Measurements from ENCODE around the gene ST7L. TPM values are rescaled to one million over a fixed set of nuclear protein-coding genes. Genes with fewer than 3 reads are reported as not detected.
"Not testable (repeated sequence)": the region's sequence is repeated elsewhere in the genome, so short reads cannot be mapped to it uniquely, and the experiment has no call there.

The ST7L gene
- total RNA-seq, 1 donor from 2014 or later, result 17.9 TPM

DNA sequence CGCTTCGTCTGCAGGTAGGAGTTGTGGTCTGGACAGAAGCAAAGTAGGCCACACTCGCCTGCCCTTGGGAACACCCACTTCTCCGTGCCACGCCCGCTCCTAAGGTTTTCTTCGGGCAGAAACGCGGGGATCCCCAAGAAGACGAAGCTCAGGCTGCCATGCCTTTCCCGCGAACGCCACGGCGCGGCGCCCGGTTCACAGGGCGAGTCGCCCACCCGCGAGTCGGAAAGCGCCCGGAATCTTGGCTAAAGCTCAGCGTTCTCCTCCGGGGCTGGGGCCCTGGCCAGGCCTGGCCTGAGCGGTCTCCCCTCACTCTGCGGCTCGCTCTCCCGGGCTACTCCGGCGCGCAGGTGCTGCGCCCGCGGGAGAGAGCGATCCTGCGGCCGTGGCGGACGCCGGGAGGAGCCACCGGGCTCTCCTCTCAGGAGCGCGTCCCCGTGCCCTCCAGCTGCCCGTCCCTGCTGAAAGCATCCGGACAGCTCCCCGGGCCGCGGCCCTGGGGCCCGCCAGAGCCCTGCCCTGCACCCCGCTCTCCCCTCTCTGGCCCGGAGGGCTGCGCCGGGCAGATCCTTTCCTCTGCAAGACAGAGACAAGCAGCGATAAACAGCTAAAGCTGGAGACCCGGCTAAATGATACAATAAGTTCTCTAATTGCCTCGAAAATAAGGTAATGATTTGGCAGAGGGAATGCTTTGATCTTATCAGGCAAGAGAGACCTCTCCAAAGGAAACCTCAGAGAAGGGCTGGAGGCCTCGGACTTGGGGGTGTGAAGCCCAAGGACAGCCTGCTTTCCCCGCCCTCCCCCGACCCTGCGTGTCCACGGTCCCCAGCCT is 116.9 kb downstream of the ST7L start:
- DNase-seq (ENCODE audit: low spot score), result no peak

DNA sequence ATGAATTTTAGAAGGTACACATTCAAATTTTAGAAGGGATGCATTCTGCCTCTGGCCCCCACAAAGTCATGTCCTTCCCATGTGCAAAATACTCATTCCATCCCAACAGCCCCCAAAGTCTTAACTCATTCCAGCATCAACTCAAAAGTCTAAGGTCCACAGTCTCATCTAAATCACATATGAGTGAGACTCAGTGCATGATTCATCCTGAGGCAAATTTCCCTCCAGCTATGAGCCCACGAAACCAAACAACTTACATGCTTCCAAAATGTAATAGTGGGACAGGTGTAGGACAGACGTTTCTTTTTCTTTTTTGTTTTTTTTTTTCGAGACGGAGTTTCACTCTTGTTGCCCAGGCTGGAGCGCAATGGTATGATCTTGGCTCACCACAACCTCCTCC is 122.7 kb downstream of the ST7L start:
- DNase-seq (ENCODE audit: low spot score), result no peak

DNA sequence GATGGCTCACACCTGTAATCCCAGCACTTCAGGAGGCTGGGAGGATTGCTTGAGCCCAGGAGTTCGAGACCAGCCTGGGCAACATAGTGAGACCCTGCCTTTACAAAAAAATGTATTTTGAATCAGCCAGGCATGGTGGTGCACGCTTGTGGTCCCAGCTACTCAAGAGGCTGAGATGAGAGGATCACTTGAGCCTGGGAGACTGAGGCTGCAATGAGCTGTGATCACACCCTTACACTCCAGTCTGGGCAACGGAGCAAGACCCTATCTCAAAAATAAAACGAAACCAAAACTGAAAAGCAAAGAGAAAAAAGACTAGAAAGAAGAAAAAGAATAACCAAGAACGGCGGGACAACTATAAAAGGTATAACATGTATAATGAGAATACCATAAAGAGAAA is 125.6 kb downstream of the ST7L start:
- no peak for DNase-seq (ENCODE audit: low spot score)

DNA sequence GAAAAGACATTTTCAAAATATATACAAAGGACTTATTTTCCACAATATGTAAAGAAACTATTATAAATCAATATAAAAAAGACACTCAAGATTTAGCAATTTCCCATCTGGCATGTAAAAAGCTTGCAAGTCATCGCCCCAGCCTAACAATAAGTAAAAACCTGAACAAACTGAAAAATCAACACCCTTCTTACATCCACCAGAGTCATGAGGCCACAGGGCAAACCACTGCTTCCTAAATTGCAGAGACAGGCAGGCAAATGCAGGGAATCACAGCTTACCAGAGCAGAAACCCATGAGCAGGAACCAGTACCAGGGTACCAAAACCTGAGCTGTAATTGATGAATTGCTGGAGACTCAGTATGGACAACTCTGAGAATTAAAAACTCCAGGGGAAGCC is 126.9 kb downstream of the ST7L start:
- no peak for DNase-seq (ENCODE audit: low spot score)

DNA sequence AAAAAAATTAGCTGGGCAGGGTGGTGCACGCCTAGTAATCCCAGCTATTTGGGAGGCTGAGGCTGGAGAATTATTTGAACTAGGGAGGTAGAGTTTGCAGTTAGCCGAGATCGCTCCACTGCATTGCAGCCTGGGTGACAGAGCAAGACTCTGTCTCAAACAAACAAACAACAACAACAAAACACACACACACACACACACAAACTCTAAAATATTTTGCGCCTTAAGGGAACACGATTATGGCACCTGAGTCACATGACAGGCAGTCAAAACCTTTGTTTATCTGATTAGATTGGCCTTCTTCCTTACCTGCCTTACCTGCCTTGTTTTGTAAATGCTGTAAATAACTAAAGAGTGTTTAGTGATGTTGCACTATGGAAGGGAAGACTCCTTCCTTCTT is 130.8 kb downstream of the ST7L start:
- no peak for DNase-seq (ENCODE audit: low spot score)

DNA sequence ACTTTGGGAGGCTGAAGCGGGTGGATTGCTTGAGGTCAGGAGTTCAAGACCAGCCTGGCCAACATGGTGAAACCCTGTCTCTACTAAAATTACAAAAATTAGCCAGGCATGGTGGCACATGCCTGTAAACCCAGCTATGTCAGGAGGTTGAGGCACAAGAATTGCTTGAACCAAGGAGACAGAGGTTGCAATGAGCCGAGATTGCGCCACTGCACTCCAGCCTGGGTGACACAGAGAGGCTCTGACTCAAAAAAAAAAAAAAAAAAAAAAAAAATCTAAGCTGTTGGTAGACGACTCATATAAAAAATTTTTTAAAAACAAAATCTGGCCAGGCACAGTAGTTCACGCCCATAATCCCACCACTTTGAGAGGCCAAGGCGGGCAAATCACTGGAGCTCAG is 131.3 kb downstream of the ST7L start:
- not testable (repeated sequence) for DNase-seq (ENCODE audit: low spot score)

DNA sequence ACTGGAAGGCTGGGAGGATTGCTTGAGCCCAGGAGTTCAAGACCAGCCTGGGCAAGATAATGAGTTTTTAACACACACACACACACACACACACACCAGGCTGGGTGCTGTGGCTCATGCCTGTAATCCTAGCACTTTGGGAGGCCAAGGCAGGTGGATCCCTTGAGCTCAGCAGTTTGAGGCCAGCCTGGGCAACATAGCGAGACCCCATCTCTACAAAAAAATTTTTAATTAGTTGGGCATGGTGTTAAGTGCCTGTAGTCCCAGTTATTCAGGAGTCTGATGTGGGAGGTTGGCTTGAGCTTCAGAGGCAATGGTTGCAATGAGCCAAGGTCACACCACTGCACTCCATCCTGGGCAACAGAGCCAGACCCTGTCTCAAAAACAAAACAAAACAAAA is 132.9 kb downstream of the ST7L start:
- not testable (repeated sequence) for DNase-seq (ENCODE audit: low spot score)

DNA sequence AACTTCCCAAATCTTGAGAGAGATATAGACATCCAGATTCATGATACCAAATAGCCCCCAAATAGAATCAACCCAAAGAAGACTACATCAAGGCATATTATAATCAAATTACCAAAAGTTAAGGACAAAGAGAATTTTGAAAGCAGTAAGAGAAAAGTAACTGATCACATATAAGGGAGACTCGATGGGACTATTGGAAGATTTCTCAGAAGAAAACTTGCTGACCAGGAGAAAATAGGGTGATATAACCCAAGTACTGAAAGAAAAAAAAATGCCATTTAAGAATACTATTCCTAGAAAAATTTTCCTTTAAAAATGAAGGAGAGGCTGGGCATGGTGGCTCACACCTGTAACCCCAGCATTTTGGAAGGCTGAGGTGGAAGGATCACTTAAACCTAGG is 140.6 kb downstream of the ST7L start:
- no peak for DNase-seq (ENCODE audit: low spot score)

DNA sequence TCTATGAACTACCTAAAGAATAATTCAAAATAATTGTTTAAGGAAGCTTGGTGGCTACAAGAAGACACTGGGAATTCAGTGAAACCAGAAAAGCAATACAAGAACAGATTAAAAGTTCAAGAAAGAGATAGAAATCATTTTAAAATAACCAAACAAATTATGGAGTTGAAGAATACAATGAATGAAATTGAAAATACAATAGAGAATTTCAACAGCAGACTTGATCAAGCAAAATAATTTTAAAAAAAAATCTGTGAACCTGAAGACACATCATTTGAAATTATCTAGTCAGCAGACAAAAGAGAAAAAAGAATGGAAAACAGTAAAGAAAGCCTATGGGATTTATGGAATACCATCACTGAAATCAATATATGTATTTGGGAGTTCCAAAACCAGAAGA is 141.4 kb downstream of the ST7L start:
- DNase-seq (ENCODE audit: low spot score), result no peak

Other genes starting within 250 kb of the ST7L start
- gene CTTNBP2NL, start 222.9 kb downstream of the ST7L start, total RNA-seq, result 44.4 TPM
- gene WNT2B, start 110.2 kb downstream of the ST7L start, total RNA-seq, result 3.9 TPM
- 142 TPM for gene CAPZA1, start 691 bp upstream of the ST7L start, total RNA-seq
- 38.0 TPM for gene MOV10, start 55.5 kb upstream of the ST7L start, total RNA-seq
- gene RHOC, start 88.0 kb upstream of the ST7L start, total RNA-seq, result 253 TPM
- 0.61 TPM for gene PPM1J, start 96.2 kb upstream of the ST7L start, total RNA-seq